Cardiac fibroblast (primary cell): ENCODE measurements around the gene KDM1B.

Experiments used
- DNase-seq, 2 donors: peaks; one replicate each; pipeline versions ENCODE4 v3.0.0 to v3.0.0-alpha.2; 2010; ENCODE audit warnings: low read depth in 2 of 2
- H3K4me3 ChIP-seq, 2 donors: replicated peaks in 1 of 2; 1 replicate in 1 of 2; 2 replicates in 1 of 2; pipeline ENCODE4 v1.5.1; 2011; ENCODE audit warnings: low read depth in 2 of 2, low read length in 2 of 2, mild to moderate bottlenecking in 2 of 2, moderate library complexity in 1 of 2
- TF ChIP-seq, protein P1 (sequence below): IDR thresholded peaks from one replicate; pipeline ENCODE4 v1.5.1; 2011; ENCODE audit warnings: low read depth, mild to moderate bottlenecking, low read length, inconsistent platforms

The KDM1B gene, protein sequence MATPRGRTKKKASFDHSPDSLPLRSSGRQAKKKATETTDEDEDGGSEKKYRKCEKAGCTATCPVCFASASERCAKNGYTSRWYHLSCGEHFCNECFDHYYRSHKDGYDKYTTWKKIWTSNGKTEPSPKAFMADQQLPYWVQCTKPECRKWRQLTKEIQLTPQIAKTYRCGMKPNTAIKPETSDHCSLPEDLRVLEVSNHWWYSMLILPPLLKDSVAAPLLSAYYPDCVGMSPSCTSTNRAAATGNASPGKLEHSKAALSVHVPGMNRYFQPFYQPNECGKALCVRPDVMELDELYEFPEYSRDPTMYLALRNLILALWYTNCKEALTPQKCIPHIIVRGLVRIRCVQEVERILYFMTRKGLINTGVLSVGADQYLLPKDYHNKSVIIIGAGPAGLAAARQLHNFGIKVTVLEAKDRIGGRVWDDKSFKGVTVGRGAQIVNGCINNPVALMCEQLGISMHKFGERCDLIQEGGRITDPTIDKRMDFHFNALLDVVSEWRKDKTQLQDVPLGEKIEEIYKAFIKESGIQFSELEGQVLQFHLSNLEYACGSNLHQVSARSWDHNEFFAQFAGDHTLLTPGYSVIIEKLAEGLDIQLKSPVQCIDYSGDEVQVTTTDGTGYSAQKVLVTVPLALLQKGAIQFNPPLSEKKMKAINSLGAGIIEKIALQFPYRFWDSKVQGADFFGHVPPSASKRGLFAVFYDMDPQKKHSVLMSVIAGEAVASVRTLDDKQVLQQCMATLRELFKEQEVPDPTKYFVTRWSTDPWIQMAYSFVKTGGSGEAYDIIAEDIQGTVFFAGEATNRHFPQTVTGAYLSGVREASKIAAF

DNA sequence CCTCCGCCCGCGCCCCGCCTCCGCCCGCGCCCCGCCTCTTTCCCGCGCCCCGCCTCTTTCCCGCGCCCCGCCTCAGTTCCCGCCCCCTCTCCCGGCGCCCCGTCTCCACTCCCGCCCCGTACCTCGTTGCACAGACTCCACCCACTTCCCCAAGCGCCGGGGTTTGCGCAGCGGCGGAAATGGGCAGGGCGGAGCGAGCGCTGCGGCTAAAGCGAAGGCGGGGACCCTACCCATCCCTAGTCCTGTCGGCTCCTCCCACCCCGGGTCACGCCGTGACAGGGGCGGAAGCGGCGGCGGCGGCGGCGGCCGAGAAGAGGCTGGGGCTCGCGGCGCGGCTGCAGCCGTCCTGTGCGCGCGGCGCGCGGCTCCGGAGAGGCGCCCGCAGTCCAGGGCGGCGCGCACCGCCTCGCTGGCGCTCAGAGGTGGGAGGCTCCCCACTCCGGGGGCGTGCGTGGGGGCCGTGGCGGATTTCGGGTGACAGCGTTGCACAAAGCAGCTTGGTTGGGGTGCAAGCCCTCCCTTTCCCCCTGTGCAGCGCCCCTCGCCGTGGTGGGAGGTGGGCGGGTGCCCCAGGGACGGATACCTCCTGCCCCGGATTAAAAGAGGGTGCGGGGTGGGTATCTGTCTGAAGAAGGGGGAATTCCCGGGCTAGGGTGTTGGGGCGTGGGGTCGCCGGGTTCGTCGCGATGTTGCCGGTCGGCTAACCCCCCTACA is at the start of gene KDM1B:
Gene KDM1B, plus strand, starts transcription at position 273 of the 714 bp plus-strand sequence. CDS start 4,474 bp downstream, outside the sequence.
- TF ChIP-seq, protein P1, sequence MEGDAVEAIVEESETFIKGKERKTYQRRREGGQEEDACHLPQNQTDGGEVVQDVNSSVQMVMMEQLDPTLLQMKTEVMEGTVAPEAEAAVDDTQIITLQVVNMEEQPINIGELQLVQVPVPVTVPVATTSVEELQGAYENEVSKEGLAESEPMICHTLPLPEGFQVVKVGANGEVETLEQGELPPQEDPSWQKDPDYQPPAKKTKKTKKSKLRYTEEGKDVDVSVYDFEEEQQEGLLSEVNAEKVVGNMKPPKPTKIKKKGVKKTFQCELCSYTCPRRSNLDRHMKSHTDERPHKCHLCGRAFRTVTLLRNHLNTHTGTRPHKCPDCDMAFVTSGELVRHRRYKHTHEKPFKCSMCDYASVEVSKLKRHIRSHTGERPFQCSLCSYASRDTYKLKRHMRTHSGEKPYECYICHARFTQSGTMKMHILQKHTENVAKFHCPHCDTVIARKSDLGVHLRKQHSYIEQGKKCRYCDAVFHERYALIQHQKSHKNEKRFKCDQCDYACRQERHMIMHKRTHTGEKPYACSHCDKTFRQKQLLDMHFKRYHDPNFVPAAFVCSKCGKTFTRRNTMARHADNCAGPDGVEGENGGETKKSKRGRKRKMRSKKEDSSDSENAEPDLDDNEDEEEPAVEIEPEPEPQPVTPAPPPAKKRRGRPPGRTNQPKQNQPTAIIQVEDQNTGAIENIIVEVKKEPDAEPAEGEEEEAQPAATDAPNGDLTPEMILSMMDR: no peak
- peak within 1 kb of the TSS; percentile 95 to 100 for H3K4me3 ChIP-seq
- DNase-seq: peak; percentile 98 to 99

DNA sequence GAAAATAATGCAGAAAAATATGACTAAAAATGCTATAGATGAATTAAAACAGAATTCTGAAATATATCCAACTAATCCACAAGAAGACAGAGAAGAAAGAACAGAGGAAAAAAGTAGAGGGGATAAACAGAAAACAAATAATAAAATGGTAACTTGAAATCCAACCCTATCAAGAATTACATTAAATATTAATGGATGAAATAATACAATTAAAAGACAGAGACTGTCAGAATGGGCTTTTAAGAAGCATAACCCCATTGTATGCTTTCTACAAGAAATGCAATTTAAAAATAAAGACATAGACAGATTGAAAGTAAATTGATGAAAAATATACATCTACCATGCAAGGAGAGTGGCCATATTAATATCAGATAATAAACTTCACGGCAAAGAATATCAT is 48.2 kb upstream of the KDM1B start:
- TF ChIP-seq, protein P1: no peak
- DNase-seq: no peak
- H3K4me3 ChIP-seq: no peak overlapping the region

DNA sequence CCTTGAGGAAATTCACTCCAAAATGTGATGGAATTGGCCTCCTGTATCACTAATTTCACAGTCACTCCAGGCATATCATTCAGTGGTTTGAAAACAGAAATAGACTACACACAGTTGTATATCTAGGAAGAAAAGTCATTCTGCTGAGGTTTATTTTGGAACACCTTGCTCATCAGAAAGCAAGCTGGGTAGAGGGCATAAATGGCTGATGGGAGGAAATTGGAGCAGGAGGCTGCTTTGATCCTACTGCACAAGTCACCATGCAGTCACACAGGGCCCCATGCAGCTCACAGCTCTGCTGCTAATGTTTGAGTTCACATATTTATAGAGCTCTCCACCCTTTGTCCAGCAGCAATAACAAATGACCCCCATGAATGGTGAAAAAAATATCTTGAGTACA is 45.1 kb upstream of the KDM1B start:
- DNase-seq: no peak
- no peak overlapping the region for H3K4me3 ChIP-seq
- TF ChIP-seq, protein P1: no peak

DNA sequence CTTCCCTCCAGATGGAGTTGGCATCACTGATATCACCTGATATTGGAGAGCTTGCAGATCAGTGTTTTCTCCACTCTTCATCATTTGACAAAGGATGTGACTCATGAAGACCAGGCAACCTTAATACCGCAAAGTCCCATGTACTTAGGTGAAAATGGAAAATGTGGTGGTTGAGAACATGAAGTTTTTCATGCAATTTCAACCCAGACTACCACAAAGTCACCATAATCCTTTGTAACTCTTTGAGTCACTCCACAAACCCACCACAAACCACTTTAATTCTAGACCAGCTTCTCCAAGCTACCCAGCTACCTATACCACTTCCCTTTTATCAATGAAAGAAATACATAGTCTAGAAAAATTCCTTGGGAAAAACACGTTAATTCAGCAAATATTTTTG is 39.9 kb upstream of the KDM1B start:
- TF ChIP-seq, protein P1: no peak
- no peak for DNase-seq
- no peak overlapping the region for H3K4me3 ChIP-seq

DNA sequence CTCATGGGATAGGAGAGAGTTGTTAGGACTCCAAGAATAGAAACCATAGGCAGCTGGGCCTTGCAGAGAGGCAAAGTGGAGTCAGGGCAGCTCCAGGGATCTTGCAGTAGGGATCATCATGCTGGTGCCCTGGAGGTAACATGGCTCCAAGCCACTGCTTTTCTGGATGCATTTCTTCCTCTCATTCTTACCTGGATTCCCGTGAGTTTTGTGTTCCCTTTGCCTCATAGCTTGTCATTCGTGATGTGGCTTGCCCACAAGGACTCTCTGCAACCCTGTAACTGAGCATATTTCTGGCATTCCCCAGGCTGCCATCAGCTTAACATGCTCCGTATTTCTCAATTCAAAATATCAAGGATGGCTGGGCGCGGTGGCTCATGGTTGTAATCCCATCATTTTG is 38.1 kb upstream of the KDM1B start:
- no peak for DNase-seq
- TF ChIP-seq, protein P1: no peak
- no peak overlapping the region for H3K4me3 ChIP-seq

DNA sequence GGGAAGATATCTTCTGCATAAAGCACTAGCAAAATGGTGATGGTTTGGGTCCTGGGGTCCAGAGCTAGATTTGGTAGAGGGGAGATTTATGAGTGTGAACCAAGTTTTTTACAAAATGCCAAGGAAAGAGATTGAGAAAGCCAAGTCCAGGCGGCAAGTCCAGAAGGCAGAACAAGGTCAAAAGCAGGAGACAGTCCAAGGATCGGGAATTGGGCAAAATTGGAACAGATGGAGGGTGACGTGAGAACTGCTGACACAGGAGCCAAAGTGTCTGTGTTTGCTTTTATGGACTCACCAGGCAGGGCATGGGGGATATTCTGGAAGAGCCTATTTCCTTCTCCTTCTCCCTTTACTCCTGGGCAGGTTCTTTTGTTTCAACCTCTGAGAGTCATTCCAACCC is 36.9 kb upstream of the KDM1B start:
- DNase-seq: no peak
- TF ChIP-seq, protein P1: no peak
- H3K4me3 ChIP-seq: no peak overlapping the region
